OCI-M2 (cell line): ENCODE measurements around the gene COMP.
A peak's percentile ranks its signal among the peaks of the same experiment; 100 is the strongest.
"Not testable (repeated sequence)": the region's sequence is repeated elsewhere in the genome, so short reads cannot be mapped to it uniquely, and the experiment has no call there.

Experiments
- DNase-seq: peaks from one replicate; lab custom pipeline; 2025; ENCODE audit not compliant: unreplicated experiment; lab: John Stamatoyannopoulos, UW

The COMP gene

GRCh38 chr19:18790566-18791314, at the start of gene COMP:
Gene COMP, minus strand, starts transcription at chr19:18791305. Its CDS starts 36 bp downstream, at chr19:18791269.
- DNase-seq: no peak

DNA sequence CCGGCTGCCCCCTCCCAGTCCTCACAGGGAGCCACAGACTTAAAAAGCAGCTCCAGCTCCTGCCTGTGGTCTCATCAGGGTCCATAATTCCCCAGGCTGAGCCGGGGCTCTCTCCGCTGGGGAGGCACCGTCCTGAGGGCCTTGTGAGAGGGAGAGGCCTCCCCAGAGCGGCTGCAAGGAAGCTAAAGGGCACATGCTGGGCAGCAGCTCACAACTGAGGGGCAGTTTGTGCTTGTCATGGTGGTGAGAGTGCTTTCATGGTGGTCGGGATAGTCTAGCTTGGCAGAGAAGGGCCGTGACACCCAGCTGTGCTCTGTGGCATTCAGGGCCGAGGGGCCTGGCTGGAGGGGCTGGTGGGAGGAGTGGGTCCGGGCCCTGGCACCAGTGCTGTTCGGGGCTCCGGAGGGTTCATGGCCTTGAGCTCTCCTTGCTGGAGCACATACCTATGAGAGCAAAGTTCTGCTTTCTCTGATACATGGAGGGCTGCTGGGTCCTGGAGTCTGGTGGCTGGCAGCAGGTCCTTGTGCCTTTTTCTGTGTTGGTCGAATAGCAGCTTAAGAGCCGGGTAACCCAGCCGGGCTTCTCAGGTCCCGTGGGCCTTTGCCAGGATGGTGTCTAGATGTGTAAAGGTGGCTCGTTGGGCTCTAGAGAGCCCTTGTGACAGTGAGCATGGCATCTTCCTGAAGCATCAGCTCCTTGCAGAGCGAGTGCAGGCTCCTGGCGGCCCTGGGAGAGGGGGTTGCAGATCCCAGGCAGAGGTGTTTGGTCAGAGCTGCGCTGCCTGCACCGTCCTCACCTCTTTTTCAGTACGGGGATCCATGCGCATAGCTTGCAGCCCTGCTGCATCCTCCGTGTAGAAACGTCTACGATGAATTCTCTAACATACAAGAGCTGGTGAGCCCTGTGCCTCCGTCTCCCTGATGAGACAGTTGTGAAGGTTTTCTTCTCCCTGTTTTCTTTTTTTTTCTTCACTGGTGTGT, 49.5 kb upstream of the COMP start:
- no peak for DNase-seq

DNA sequence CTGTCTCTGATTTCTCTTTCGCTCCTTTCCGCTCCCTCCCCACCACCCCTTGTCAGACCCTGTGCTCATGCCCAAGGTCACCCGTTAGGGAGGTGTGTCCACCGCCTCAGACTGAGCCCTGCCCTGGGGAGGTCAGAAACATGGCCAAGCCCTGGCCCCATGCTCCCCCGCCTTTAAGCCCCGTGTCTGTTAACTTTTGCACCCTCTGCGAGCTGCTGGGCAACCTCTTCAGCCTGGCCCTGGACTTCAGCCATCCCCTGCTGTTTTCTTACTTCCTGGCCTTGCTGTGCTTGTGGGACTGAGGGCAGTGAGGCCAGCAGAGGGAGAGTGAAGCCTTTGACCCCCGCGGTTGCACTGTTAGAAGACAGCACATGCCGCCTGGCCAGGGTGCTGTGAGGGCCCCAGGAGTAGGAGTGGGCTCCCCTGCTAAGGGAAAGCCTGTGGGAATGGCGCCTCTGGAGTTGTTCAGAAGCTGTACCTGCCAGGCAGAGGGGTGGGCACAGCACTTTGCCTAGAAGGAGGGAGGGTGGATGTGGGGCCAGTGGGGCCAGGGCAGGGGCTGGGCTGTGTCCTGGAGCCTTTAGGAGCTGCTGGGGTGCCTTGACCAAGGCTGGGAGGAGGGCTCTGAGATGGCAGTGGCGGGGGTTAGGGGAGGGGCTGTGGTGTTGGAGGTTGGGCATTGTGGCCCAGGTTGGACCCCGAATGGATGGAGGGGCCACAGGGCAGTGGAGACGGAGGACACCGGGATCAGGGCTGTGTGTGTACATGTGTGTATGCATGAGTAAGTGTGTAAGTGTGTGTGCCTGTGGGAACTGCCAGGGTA, 48.6 kb upstream of the COMP start:
- no peak for DNase-seq

DNA sequence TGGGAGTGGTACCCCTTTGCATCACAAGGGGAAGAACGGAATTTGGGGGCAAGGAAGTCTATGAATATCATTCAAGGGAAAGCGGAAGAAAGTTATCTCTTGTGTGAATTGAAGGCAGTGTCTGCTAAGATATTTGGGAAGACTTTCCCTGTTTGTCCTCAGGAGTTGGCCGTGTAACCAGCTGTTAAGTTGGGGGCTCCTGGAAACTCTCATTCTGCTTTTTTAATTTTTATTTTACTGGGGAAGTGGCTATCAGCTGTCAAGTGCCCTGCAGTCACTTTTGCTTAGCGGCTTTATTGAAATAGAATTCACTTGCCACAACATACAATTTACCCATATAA, 43.5 kb upstream of the COMP start:
- no peak for DNase-seq

GRCh38 chr19:18833849-18834643, 42.9 kb upstream of the COMP start:
- no peak for DNase-seq

DNA sequence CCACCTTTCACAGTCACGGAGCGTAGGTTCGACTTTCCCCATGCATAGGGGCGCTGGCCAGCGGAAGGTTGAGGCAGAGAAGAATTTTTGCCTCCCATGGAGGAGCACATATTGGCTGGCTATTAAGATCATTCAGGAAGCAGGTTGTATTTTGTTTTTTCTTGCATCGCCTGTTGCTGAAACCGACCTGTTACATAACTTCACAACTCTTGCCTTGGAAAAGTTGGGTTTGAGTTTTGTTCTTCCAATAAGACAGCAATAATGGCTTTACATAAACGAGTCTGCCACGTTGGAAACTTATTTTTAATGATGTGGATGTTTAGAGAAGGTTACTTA, 42.0 kb upstream of the COMP start:
- no peak for DNase-seq

GRCh38 chr19:18832306-18833140, 41.4 kb upstream of the COMP start:
- DNase-seq: no peak

DNA sequence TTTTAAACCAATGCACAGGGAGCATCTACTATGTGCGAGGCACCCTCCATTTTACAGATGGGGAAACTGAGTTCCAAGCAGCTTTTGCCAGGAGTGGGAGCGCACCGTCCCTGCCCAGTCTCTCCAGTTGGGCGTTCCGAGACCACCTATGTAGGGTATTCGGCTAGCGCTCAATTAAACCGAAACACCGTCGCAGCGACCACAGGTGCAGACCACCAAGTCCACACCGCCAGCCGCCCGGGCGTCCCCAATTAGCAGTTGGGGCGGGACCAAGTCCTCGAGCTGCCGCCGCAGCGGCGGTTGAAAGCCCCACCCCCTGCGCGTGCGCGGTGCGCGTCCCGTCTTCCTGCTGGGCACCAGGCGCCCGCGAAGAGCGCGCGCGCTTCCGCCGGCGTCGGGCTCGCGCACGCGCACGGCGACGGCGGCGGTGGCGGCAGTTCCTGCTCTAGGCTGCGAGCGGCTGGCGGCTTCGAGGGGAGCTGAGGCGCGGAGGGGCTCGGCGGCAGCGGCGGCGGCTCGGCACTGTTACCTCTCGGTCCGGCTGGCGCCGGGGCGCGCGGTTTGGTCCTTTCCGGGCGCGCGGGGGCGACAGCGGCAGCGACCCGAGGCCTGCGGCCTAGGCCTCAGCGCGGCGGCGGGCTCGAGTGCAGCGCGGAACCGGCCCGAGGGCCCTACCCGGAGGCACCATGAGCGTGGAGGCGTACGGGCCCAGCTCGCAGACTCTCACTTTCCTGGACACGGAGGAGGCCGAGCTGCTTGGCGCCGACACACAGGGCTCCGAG, 40.6 kb upstream of the COMP start, which contains the start of gene UPF1:
UPF1 (plus strand) TSS at position 436 of the 782 bp plus-strand sequence; CDS start at position 687, 251 bp downstream.
- peak; percentile 62 for DNase-seq

- DNase-seq: no peak
Observed at GRCh38 chr19:18830488-18830887, 39.4 kb upstream of the COMP start.

DNA sequence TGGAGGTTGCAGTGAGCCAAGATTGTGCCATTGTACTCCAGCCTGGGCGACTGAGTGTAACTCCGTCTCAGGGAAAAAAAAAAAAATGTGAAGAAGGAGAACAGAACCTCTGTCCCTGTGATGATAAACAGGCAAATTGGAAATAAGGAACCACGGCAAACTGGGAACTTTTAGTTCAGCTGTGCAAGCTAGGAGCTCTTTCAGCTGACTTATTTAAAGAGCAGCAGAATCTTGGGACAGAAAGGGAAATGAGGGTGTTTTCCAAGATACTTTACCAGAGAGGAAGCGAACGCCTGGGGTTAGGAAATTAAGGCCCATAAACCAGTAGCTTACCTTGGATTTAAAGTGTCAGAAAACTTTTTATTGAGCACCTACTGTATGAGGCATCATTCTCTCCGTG, 37.7 kb upstream of the COMP start:
- no peak for DNase-seq

- no peak for DNase-seq
Observed at GRCh38 chr19:18817574-18817973, 26.5 kb upstream of the COMP start.

- not testable (repeated sequence) for DNase-seq
Observed at GRCh38 chr19:18816645-18817044, 25.5 kb upstream of the COMP start.

DNA sequence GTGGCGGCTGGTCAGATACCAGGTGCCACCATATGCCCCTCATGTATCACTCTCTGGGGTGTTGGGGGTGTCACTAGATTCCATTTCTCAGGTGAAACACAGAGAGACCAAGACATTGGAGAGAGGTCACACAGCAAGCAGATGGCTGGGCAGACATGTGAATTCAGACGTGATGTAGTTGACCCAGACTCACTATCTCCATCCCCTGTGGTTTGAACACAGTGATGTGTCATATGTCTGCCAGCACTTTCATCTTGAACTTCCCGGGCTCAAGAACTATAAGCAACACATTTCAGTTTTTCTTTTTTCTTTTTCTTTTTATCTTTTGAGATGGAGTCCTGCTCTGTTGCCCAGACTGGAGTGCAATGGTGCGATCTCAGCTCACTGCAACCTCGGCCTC, 24.6 kb upstream of the COMP start:
- DNase-seq: no peak

- no peak for DNase-seq
Observed at GRCh38 chr19:18814063-18814462, 23.0 kb upstream of the COMP start.

DNA sequence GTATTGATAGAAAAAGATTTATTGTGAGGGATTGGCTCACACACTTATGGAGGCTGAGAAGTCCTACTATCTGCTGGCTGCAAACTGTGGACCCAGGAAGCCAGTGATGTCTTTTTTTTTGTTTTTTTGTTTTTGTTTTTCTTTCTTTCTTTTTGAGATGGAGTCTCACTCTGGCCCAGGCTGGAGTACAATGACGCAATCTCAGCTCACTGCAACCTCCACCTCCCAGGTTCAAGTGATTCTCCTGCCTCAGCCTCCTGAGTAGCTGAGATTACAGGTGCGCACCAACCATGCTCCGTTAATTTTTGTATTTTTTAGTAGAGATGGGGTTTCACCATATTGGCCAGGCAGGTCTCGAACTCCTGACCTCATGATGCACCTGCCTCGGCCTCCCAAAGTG, 20.5 kb upstream of the COMP start:
- DNase-seq: not testable (repeated sequence)

DNA sequence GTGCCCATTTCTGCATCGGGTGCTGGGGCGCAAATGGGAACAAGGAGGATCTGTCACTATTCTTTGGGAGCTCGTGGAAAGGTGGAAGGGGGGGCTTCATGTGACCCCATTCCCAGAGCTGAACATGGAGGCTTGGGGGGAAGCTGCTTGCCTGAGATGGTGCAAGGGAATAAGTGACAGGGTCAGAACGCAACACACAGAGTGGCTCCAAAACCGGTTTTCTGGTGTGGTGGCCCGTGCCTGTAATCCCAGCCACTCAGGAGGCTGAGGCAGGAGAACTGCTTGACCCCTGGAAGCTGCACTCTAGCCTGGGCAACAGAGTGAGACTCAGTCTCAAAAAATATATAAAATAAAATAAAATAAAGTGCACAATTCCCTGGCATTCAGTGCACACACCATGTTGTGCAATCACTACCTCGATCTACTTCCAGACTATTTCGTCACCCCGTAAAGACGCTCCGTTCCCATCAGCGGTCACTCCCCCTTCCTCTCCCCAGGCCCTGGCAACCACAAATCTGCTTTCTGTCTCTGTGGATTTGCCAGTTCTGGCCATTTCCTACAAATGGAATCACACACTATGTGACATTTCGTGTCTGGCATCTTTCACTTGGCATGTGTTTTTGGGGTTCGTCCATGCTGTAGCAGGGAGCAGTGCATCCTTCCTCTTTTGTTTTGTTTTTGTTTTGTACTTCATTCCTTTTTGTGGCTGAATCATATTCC, 18.2 kb upstream of the COMP start:
- no peak for DNase-seq

GRCh38 chr19:18807861-18808331, 16.8 kb upstream of the COMP start:
- no peak for DNase-seq

DNA sequence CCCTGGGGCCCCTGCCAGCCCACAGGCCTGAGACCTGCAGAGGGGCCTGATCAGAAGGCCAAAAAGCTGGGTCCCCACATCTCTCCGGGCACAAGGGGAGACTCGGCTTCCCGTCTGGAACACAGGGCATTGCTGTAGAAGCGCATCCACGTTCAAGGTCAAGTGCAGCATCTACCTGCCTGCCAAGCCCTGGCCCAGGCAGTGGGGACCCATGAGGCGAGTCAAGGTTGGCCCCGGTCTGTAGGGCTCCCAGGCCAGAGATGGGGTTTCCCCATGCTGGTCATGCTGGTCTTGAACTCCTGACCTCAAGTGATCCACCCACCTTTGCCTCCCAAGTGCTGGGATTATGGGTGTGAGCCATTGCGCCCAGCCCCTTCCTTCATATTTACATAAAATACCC, 13.5 kb upstream of the COMP start:
- no peak for DNase-seq
